ENCODE measurements around the gene PIGQ.

DNA sequence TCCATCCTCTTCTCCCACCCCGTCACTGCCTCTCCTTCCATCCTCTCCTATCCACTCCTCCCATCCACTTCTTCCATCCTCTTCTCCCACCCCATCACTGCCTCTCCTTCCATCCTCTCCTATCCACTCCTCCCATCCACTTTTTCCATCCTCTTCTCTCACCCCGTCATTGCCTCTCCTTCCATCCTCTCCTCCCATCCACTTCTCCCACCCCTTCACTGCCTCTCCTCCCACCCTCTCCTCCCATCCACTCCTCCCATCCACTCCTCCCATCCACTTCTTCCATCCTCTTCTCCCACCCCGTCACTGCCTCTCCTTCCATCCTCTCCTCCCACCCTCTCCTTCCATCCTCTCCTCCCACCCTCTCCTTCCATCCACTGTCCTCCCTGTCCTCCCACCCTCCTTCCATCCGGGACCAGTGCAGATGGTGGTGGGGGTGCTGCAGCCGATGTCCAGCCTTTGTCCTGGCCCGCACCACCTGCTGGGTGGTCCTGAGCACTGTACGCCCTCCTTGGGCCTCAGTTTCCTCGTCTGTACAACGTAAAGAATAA is 62.1 kb downstream of the PIGQ start:
- TF ChIP-seq, protein P1, sequence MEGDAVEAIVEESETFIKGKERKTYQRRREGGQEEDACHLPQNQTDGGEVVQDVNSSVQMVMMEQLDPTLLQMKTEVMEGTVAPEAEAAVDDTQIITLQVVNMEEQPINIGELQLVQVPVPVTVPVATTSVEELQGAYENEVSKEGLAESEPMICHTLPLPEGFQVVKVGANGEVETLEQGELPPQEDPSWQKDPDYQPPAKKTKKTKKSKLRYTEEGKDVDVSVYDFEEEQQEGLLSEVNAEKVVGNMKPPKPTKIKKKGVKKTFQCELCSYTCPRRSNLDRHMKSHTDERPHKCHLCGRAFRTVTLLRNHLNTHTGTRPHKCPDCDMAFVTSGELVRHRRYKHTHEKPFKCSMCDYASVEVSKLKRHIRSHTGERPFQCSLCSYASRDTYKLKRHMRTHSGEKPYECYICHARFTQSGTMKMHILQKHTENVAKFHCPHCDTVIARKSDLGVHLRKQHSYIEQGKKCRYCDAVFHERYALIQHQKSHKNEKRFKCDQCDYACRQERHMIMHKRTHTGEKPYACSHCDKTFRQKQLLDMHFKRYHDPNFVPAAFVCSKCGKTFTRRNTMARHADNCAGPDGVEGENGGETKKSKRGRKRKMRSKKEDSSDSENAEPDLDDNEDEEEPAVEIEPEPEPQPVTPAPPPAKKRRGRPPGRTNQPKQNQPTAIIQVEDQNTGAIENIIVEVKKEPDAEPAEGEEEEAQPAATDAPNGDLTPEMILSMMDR (IDR thresholded peaks at IDR 0.05) = no peak
- no peak for TF ChIP-seq POLR2AphosphoS5 (IDR thresholded peaks at IDR 0.05)
